GM12874 (cell line): ENCODE data around the gene SSBP3.

ENCODE experiments used
- TF ChIP-seq, protein P1 (sequence below): IDR thresholded peaks from 2 replicates; pipeline ENCODE4 v1.5.1; 2011; ENCODE audit warnings: low read depth, mild to moderate bottlenecking, control low read depth, low read length, moderate library complexity; ENCODE audit not compliant: insufficient read depth

Gene SSBP3

DNA sequence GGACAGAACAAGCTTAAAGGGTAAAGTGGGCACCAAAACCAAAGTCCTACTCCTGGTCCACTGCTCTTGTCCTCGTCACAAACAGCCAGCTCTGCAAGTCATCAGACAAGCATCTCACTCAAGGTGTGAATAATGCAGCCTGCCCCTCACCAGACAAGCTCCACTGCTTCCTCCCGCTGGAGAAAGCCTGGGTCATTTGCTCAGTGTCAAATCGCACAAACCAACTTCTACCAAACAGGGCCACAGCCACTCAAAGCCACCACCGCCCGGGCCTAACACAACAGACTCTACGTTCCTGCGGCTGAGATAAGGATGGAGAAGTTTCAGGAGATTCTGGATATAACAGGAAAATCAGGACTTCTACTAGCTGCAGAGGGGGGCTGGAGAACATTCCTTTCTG is 3.3 kb downstream of the SSBP3 start:
- TF ChIP-seq, protein P1, sequence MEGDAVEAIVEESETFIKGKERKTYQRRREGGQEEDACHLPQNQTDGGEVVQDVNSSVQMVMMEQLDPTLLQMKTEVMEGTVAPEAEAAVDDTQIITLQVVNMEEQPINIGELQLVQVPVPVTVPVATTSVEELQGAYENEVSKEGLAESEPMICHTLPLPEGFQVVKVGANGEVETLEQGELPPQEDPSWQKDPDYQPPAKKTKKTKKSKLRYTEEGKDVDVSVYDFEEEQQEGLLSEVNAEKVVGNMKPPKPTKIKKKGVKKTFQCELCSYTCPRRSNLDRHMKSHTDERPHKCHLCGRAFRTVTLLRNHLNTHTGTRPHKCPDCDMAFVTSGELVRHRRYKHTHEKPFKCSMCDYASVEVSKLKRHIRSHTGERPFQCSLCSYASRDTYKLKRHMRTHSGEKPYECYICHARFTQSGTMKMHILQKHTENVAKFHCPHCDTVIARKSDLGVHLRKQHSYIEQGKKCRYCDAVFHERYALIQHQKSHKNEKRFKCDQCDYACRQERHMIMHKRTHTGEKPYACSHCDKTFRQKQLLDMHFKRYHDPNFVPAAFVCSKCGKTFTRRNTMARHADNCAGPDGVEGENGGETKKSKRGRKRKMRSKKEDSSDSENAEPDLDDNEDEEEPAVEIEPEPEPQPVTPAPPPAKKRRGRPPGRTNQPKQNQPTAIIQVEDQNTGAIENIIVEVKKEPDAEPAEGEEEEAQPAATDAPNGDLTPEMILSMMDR, result no peak

DNA sequence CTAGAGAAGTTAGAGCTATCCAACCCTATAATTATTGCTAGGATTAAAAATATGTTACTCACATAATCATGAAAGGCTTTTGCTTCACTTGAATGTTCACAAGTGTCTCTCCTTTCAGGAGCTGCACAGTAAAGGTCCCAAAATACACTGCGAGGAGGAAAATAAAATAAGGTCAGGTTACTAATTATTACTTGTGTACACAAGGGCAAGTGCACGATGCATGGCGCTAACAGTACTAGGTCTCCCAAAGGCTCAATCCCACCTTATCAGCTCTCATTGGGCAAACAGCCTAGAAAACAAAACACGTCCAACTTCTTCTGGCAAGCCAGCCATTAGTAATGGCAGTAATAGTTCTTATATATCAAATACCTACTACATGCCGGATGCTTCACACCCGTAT is 4.4 kb downstream of the SSBP3 start:
- TF ChIP-seq, protein P1, result no peak

DNA sequence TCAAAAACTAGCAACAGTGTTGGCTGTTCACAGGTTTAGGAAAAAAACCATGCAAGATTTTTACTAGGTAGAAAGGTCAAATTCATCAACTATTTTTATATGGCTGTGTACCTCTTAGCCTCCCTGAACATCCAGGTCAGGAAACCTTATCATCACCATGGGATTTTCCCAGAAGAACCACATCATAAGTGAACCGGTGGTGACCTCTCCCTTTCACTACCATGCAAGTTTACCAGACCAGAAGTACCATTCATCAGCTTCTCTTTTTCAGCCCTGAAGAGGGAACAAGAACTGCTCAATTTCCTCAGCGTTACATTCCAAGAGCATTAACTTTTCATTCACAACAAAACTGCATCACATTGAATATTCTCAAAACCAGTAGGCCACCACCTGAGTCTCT is 5.9 kb downstream of the SSBP3 start:
- TF ChIP-seq, protein P1, result no peak

DNA sequence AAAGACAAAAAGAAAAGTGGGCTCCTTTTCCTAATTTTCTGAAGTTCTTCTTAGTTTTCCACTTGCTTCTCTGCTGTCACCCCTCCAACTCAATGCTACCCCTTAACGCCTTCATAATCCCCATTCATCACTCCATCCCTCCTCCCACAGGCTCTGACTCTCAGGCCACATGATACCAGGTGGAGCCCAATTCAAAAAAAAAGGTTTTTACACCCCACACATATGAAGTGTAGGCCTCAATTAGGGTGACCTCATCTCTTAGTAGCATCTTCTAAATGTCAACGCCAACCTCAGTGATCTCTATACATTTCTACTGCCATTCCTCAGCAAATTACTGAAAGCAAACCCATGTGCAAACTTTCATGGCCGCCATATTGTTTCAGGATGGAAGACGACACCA is 6.4 kb downstream of the SSBP3 start:
- TF ChIP-seq, protein P1, result no peak

GRCh38 chr1:54398963-54399528 is 7.1 kb downstream of the SSBP3 start:
- TF ChIP-seq, protein P1, result no peak

GRCh38 chr1:54397980-54398379 is 8.2 kb downstream of the SSBP3 start:
- TF ChIP-seq, protein P1, result no peak

DNA sequence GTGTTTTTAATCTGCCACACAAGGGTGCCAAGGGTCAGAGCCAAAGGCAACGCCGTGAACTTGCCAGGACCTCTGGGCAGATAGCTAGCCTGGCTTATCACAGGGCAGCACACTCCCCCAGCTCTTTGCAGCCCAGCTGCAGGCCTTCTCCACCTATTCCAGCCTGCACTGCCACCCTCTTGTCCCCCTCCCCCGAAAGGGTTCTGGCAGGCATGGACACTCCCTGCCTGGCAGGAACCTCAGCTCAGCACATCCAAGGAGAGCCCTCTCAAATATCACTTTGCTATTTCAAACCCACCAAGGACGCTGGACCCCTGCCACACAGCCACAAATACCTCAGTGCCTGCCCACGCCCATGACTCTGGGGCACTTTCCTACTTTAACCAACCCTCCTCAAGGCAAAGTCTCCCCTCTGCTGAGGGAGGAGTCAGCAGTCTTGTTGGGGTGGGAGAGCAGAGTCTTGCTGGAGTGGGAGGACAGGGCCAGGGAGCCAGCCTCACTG is 9.1 kb downstream of the SSBP3 start:
- TF ChIP-seq, protein P1, result no peak
